DND-41 (cell line): Measurements from ENCODE around the gene PRAMEF12.
"Not testable (repeated sequence)": the region's sequence is repeated elsewhere in the genome, so short reads cannot be mapped to it uniquely, and the experiment has no call there.

Source experiments
- ATAC-seq: fragments of 200-7000 bp; cut with Tn5 transposase; 3 replicates; pipeline ENCODE4 v1.9.1; 2021; ENCODE audit warnings: low read depth; ENCODE audit not compliant: insufficient read depth
- DNase-seq: peaks from one replicate; pipeline ENCODE4 v3.0.0-alpha.2; 2020
- H2AFZ ChIP-seq: 2 replicates; pipeline ENCODE4 v1.6.0; 2012; ENCODE audit warnings: low read depth, low read length
- H3K27ac ChIP-seq: 2 replicates; pipeline ENCODE4 v1.5.1; 2012; ENCODE audit warnings: low read length, inconsistent platforms
- H3K27me3 ChIP-seq: fragments of 200-600 bp; sonication (generic); 2 replicates; pipeline ENCODE4 v1.6.0; 2012; ENCODE audit warnings: low read length, mild to moderate bottlenecking, inconsistent platforms; ENCODE audit not compliant: insufficient read depth, poor library complexity
- H3K36me3 ChIP-seq: 2 replicates; pipeline ENCODE4 v1.5.1; 2012; ENCODE audit warnings: low read length, inconsistent platforms; ENCODE audit not compliant: insufficient read depth
- H3K4me1 ChIP-seq: 2 replicates; pipeline ENCODE4 v1.5.1; 2012; ENCODE audit warnings: mild to moderate bottlenecking, low read length; ENCODE audit not compliant: insufficient read depth
- H3K4me2 ChIP-seq: 2 replicates; pipeline ENCODE4 v1.6.0; 2012; ENCODE audit warnings: mild to moderate bottlenecking, moderate library complexity, low read length, inconsistent platforms; ENCODE audit not compliant: insufficient read depth
- H3K4me3 ChIP-seq, 2 experiments: fragments of 200-600 bp in 1 of 2; shearing (Covaris generic) in 1 of 2; 2 replicates each; pipeline ENCODE4 v1.5.1; 2012 to 2016; ENCODE audit warnings: inconsistent platforms in 2 of 2, low read length in 2 of 2, mild to moderate bottlenecking in 2 of 2, low read depth in 1 of 2, moderate library complexity in 1 of 2
- H3K79me2 ChIP-seq: 2 replicates; pipeline ENCODE4 v1.6.0; 2012; ENCODE audit warnings: low read length, inconsistent platforms; ENCODE audit not compliant: insufficient read depth
- H3K9ac ChIP-seq: 2 replicates; pipeline ENCODE4 v1.6.0; 2012; ENCODE audit warnings: low read depth, mild to moderate bottlenecking, inconsistent platforms, low read length, moderate library complexity
- H3K9me3 ChIP-seq: 2 replicates; pipeline ENCODE4 v1.5.1; 2012; ENCODE audit warnings: low read length, moderate library complexity, mild to moderate bottlenecking, inconsistent platforms; ENCODE audit not compliant: insufficient read depth, severe bottlenecking
- H4K20me1 ChIP-seq: 2 replicates; pipeline ENCODE4 v1.6.0; 2012; ENCODE audit warnings: low read length; ENCODE audit not compliant: insufficient read depth
- EZH2 ChIP-seq: IDR thresholded peaks from 3 replicates; pipeline ENCODE4 v1.6.1; 2012; ENCODE audit warnings: borderline replicate concordance, low read depth, mild to moderate bottlenecking, moderate library complexity, low read length, inconsistent platforms; ENCODE audit not compliant: severe bottlenecking
- TF ChIP-seq, protein P1 (sequence below): IDR thresholded peaks from 2 replicates; pipeline ENCODE4 v1.5.1; 2012; ENCODE audit warnings: borderline replicate concordance, low read length, moderate library complexity, mild to moderate bottlenecking; ENCODE audit not compliant: poor library complexity, severe bottlenecking; ENCODE audit errors: extremely low read depth

The PRAMEF12 gene

DNA sequence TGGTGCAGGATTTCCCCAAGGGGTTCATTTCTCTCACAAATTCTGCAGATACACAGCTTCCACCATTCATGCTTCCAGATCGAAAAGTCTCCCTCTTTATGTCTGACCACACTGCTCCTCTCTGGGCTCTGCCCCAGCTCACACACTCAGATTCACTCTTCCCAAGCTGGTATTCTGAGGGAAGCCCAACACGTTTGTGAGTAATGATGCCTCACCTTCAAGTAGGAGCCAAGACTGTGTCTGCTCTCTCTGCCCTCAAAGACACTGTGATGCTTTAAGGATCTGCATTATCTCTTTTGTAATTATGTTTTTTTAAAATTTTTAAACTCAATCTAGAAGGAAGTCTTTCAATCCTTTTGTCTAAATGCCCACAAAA is 37.9 kb downstream of the PRAMEF12 start:
- TF ChIP-seq EZH2, result no peak
- TF ChIP-seq, protein P1, sequence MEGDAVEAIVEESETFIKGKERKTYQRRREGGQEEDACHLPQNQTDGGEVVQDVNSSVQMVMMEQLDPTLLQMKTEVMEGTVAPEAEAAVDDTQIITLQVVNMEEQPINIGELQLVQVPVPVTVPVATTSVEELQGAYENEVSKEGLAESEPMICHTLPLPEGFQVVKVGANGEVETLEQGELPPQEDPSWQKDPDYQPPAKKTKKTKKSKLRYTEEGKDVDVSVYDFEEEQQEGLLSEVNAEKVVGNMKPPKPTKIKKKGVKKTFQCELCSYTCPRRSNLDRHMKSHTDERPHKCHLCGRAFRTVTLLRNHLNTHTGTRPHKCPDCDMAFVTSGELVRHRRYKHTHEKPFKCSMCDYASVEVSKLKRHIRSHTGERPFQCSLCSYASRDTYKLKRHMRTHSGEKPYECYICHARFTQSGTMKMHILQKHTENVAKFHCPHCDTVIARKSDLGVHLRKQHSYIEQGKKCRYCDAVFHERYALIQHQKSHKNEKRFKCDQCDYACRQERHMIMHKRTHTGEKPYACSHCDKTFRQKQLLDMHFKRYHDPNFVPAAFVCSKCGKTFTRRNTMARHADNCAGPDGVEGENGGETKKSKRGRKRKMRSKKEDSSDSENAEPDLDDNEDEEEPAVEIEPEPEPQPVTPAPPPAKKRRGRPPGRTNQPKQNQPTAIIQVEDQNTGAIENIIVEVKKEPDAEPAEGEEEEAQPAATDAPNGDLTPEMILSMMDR, result no peak
- no peak overlapping the region for H3K27ac ChIP-seq
- DNase-seq (no peak), ATAC-seq (no peak)
- H3K9me3 ChIP-seq, result no peaks in the 10 kb centered on the region
- no peak overlapping the region for H3K4me2 ChIP-seq
- peaks cover 4% of the 10 kb centered on the region for H3K27me3 ChIP-seq
- H3K4me1 ChIP-seq, result no peaks in the 10 kb centered on the region
- H2AFZ ChIP-seq, result no peak overlapping the region
- H3K36me3 ChIP-seq, result no peaks in the 10 kb centered on the region
- no peaks in the 10 kb centered on the region for H3K79me2 ChIP-seq
- no peak overlapping the region for H3K9ac ChIP-seq
- H4K20me1 ChIP-seq, result no peaks in the 10 kb centered on the region
- no peak overlapping the region for H3K4me3 ChIP-seq

DNA sequence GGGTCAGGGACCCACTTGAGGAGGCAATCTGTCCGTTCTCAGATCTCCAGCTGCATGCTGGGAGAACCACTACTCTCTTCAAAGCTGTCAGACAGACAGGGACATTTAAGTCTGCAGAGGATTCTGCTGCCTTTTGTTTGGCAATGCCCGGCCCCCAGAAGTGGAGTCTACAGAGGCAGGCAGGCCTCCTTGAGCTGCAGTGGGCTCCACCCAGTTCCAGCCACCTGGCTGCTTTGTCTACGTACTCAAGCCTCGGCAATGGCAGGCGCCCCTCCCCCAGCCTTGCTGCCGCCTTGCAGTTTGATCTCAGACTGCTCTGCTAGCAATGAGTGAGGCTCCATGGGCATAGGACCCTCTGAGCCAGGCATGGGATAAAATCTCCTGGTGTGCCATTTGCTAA is 45.5 kb downstream of the PRAMEF12 start:
- not testable (repeated sequence) for DNase-seq, H3K36me3 ChIP-seq, H3K4me2 ChIP-seq, H3K27ac ChIP-seq, H3K9me3 ChIP-seq, ATAC-seq, H4K20me1 ChIP-seq, H3K4me1 ChIP-seq, H2AFZ ChIP-seq, H3K27me3 ChIP-seq, H3K4me3 ChIP-seq, H3K79me2 ChIP-seq, H3K9ac ChIP-seq
